Sigmoid colon (tissue), 4 donors: ENCODE measurements around the gene NCBP2L.

Experiments used
- EP300 ChIP-seq, 4 donors: sonication (generic); formaldehyde crosslinking; IDR thresholded peaks; one replicate each; pipeline ENCODE4 v1.6.1; 2017; ENCODE audit warnings: antibody characterized with exemption in 4 of 4
- POLR2A ChIP-seq, 2 donors: fragments of 450-650 bp; IDR thresholded peaks; one replicate each; pipeline ENCODE4 v1.6.1; 2016; ENCODE audit warnings: antibody characterized with exemption in 2 of 2, mild to moderate bottlenecking in 2 of 2, moderate library complexity in 2 of 2
- POLR2AphosphoS5 ChIP-seq, 4 donors: sonication (generic); formaldehyde crosslinking; IDR thresholded peaks; one replicate each; pipeline ENCODE4 v1.6.1; 2017; ENCODE audit warnings: antibody characterized with exemption in 4 of 4
- TF ChIP-seq, protein P1 (sequence below), 4 experiments: fragments of 450-650 bp in 3 of 4; fragments of 200-600 bp in 1 of 4; IDR thresholded peaks; one replicate each; pipeline ENCODE4 v1.5.1; 2016 to 2019; ENCODE audit warnings: antibody characterized with exemption in 4 of 4, mild to moderate bottlenecking in 3 of 4, moderate library complexity in 2 of 4

DNA sequence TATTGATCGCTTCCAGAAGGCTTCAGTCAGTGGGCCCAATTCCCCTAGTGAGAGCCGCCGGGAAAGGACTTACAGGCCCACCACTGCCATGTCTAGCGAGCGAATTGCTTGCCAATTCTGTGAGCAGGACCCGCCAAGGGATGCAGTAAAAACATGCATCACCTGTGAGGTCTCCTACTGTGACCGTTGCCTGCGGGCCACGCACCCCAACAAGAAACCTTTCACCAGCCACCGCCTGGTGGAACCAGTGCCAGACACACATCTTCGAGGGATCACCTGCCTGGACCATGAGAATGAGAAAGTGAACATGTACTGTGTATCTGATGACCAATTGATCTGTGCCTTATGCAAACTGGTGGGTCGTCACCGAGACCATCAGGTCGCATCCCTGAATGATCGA is 63.4 kb downstream of the NCBP2L start:
- TF ChIP-seq, protein P1, sequence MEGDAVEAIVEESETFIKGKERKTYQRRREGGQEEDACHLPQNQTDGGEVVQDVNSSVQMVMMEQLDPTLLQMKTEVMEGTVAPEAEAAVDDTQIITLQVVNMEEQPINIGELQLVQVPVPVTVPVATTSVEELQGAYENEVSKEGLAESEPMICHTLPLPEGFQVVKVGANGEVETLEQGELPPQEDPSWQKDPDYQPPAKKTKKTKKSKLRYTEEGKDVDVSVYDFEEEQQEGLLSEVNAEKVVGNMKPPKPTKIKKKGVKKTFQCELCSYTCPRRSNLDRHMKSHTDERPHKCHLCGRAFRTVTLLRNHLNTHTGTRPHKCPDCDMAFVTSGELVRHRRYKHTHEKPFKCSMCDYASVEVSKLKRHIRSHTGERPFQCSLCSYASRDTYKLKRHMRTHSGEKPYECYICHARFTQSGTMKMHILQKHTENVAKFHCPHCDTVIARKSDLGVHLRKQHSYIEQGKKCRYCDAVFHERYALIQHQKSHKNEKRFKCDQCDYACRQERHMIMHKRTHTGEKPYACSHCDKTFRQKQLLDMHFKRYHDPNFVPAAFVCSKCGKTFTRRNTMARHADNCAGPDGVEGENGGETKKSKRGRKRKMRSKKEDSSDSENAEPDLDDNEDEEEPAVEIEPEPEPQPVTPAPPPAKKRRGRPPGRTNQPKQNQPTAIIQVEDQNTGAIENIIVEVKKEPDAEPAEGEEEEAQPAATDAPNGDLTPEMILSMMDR (IDR thresholded peaks at IDR 0.05), result no peak
- no peak for TF ChIP-seq POLR2A (IDR thresholded peaks at IDR 0.05)
- no peak for TF ChIP-seq EP300 (IDR thresholded peaks at IDR 0.05)
- TF ChIP-seq POLR2AphosphoS5 (IDR thresholded peaks at IDR 0.05), result no peak
